Astrocyte (in vitro differentiated cells and primary cell): ENCODE data around the gene GBF1. TPM values are rescaled to one million over a fixed set of nuclear protein-coding genes. Genes with fewer than 3 reads are reported as not detected.

Experiments used
- DNase-seq: peaks from one replicate; pipeline ENCODE4 v3.0.0-alpha.2; 2010; ENCODE audit warnings: low read depth
- FAIRE-seq: peaks from 2 replicates; lab custom pipeline; 2011; peaks lifted over from hg19 to GRCh38; lab: Jason Lieb, UNC
- H2AFZ ChIP-seq: 2 replicates; pipeline ENCODE4 v1.6.0; 2012; ENCODE audit warnings: low read depth, low read length, inconsistent platforms
- H3K27ac ChIP-seq: 2 replicates; pipeline ENCODE4 v1.5.1; 2011; ENCODE audit warnings: low read depth, low read length, inconsistent platforms
- H3K27me3 ChIP-seq: 2 replicates; pipeline ENCODE4 v1.6.0; 2011; ENCODE audit warnings: low read length, inconsistent platforms; ENCODE audit not compliant: insufficient read depth
- H3K36me3 ChIP-seq: 2 replicates; pipeline ENCODE4 v1.5.1; 2011; ENCODE audit warnings: low read length, inconsistent platforms; ENCODE audit not compliant: insufficient read depth
- H3K4me1 ChIP-seq: 2 replicates; pipeline ENCODE4 v1.5.1; 2011; ENCODE audit warnings: low read length, inconsistent platforms; ENCODE audit not compliant: insufficient read depth
- H3K4me2 ChIP-seq: 2 replicates; pipeline ENCODE4 v1.6.0; 2012; ENCODE audit warnings: low read length, inconsistent platforms
- H3K4me3 ChIP-seq: 2 replicates; pipeline ENCODE4 v1.5.1; 2011; ENCODE audit warnings: low read depth, mild to moderate bottlenecking, low read length, inconsistent platforms; ENCODE audit not compliant: insufficient read depth
- H3K79me2 ChIP-seq: 2 replicates; pipeline ENCODE4 v1.6.0; 2012; ENCODE audit warnings: mild to moderate bottlenecking, low read length, inconsistent platforms; ENCODE audit not compliant: insufficient read depth
- H3K9ac ChIP-seq: 2 replicates; pipeline ENCODE4 v1.6.0; 2012; ENCODE audit warnings: mild to moderate bottlenecking, low read length, inconsistent platforms
- H3K9me3 ChIP-seq: 2 replicates; pipeline ENCODE4 v1.5.1; 2012; ENCODE audit warnings: low read depth, mild to moderate bottlenecking, low read length, inconsistent platforms; ENCODE audit not compliant: insufficient read depth
- H4K20me1 ChIP-seq: 2 replicates; pipeline ENCODE4 v1.6.0; 2012; ENCODE audit warnings: low read length, inconsistent platforms; ENCODE audit not compliant: insufficient read depth
- H3K27ac Mint-ChIP-seq: one replicate; pipeline ENCODE4 v1.8.0; 2021; ENCODE audit warnings: mild to moderate bottlenecking, mixed read lengths; ENCODE audit not compliant: unreplicated experiment
- H3K27me3 Mint-ChIP-seq: one replicate; pipeline ENCODE4 v1.8.0; 2021; ENCODE audit warnings: low read depth, mixed read lengths; ENCODE audit not compliant: unreplicated experiment
- H3K36me3 Mint-ChIP-seq: one replicate; pipeline ENCODE4 v1.8.0; 2021; ENCODE audit warnings: low read depth, mixed read lengths; ENCODE audit not compliant: unreplicated experiment
- H3K4me1 Mint-ChIP-seq: one replicate; pipeline ENCODE4 v1.8.0; 2021; ENCODE audit warnings: low read depth, mixed read lengths; ENCODE audit not compliant: unreplicated experiment
- H3K4me3 Mint-ChIP-seq: one replicate; pipeline ENCODE4 v1.8.0; 2021; ENCODE audit warnings: mild to moderate bottlenecking, moderate library complexity, mixed read lengths; ENCODE audit not compliant: unreplicated experiment
- H3K9me3 Mint-ChIP-seq: one replicate; pipeline ENCODE4 v1.8.0; 2021; ENCODE audit warnings: mild to moderate bottlenecking, mixed read lengths; ENCODE audit not compliant: unreplicated experiment
- CTCF ChIP-seq: IDR thresholded peaks from 2 replicates; pipeline ENCODE4 v1.5.1; 2011; ENCODE audit warnings: low read depth, mild to moderate bottlenecking, inconsistent platforms, low read length, moderate library complexity; ENCODE audit not compliant: insufficient read depth
- EZH2 ChIP-seq: IDR thresholded peaks from 2 replicates; pipeline ENCODE4 v1.6.1; 2012; ENCODE audit warnings: mild to moderate bottlenecking, low read length, inconsistent platforms; ENCODE audit not compliant: insufficient read depth
- total RNA-seq: library from RNA; stranded (reverse); gene quantifications from 2 replicates; pipeline ENCODE4 v1.2.1, GENCODE V29; 2021

GBF1 gene
- total RNA-seq, 1 donor from 2014 or later = 72.8 TPM

GRCh38 chr10:102283488-102283887 lies 38.2 kb downstream of the GBF1 start:
- no peaks in the 10 kb centered on the region for H3K27me3 Mint-ChIP-seq
- H3K27ac Mint-ChIP-seq = no peak overlapping the region
- H3K4me1 Mint-ChIP-seq = peaks cover 34% of the 10 kb centered on the region

DNA sequence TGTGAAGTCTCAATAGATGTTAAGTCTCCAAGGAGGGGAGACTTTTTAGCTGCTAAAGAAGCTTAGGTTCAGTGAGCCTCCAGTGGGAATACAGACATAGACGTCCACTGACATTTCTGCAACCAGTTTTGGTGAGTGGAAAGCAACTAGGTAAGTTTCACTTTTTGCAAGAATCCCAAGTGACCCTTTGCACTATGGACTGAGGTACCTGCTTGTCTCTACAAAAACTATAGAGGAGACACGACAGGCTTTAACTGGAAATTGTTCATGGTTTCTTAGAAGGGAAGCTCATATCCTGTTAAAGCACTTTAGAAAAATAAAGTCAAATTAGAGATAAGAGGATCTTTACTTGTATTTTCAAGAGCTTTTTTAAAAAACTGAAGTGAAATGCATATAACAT lies 38.6 kb downstream of the GBF1 start:
- Histone ChIP-seq H3K4me1 (peaks cover 11% of the 10 kb centered on the region), H3K27ac (no peak overlapping the region), H4K20me1 (peaks cover 85% of the 10 kb centered on the region), H3K4me2 (no peak overlapping the region), H3K27me3 (no peaks in the 10 kb centered on the region), H3K36me3 (peaks cover under 1% of the 10 kb centered on the region), H2AFZ (no peak overlapping the region), H3K9me3 (no peaks in the 10 kb centered on the region), H3K79me2 (peaks cover 89% of the 10 kb centered on the region), H3K4me3 (no peak overlapping the region), H3K9ac (no peak overlapping the region)
- TF ChIP-seq EZH2 (no peak), CTCF (no peak)
- H3K4me1 Mint-ChIP-seq = peaks cover 31% of the 10 kb centered on the region
- H3K4me3 Mint-ChIP-seq = no peak overlapping the region
- H3K27ac Mint-ChIP-seq = no peak overlapping the region
- H3K9me3 Mint-ChIP-seq = no peaks in the 10 kb centered on the region
- DNase-seq (no peak), FAIRE-seq (no peak)
- H3K36me3 Mint-ChIP-seq = peaks cover 4% of the 10 kb centered on the region
- H3K27me3 Mint-ChIP-seq = no peaks in the 10 kb centered on the region

More at GRCh38 chr10:102283488-102283887, 38.2 kb downstream of the GBF1 start:
- Histone ChIP-seq H3K9me3 (no peaks in the 10 kb centered on the region), H3K27me3 (no peaks in the 10 kb centered on the region), H4K20me1 (peaks cover 85% of the 10 kb centered on the region), H3K4me3 (no peak overlapping the region), H3K79me2 (peaks cover 89% of the 10 kb centered on the region), H3K4me2 (no peak overlapping the region), H3K36me3 (peaks cover 4% of the 10 kb centered on the region), H2AFZ (no peak overlapping the region), H3K27ac (no peak overlapping the region), H3K4me1 (peaks cover 11% of the 10 kb centered on the region), H3K9ac (no peak overlapping the region)
- FAIRE-seq (no peak), DNase-seq (no peak)
- Mint-ChIP-seq H3K4me3 (no peak overlapping the region), H3K36me3 (peaks cover 4% of the 10 kb centered on the region), H3K9me3 (no peaks in the 10 kb centered on the region)
- TF ChIP-seq EZH2 (no peak), CTCF (no peak)

- H3K4me2 ChIP-seq = no peak overlapping the region
- Mint-ChIP-seq H3K27me3 (no peaks in the 10 kb centered on the region), H3K9me3 (no peaks in the 10 kb centered on the region), H3K4me1 (peaks cover 31% of the 10 kb centered on the region), H3K4me3 (no peak overlapping the region), H3K36me3 (peaks cover 6% of the 10 kb centered on the region), H3K27ac (no peak overlapping the region)
- peaks cover 89% of the 10 kb centered on the region for H3K79me2 ChIP-seq
- peaks cover 11% of the 10 kb centered on the region for H3K4me1 ChIP-seq
- no peak for FAIRE-seq
- H3K4me3 ChIP-seq = no peak overlapping the region
- DNase-seq = no peak
- H2AFZ ChIP-seq = no peak overlapping the region
- no peaks in the 10 kb centered on the region for H3K27me3 ChIP-seq
- no peak overlapping the region for H3K27ac ChIP-seq
- no peaks in the 10 kb centered on the region for H3K36me3 ChIP-seq
- TF ChIP-seq EZH2 (no peak), CTCF (no peak)
- H4K20me1 ChIP-seq = peaks cover 85% of the 10 kb centered on the region
- no peak overlapping the region for H3K9ac ChIP-seq
- no peaks in the 10 kb centered on the region for H3K9me3 ChIP-seq
Measured at GRCh38 chr10:102284531-102284930, 39.2 kb downstream of the GBF1 start.
